Stimulated activated naive CD8-positive, alpha-beta T cell treated with anti-CD3 and anti-CD28 coated beads, Interleukin-15, Interleukin-2, amounts not matched to agents 100 ng/mL and 50 ng/mL, for 24 hours (primary cell): ENCODE measurements around the gene TK2.

Source experiments
- H3K27ac Mint-ChIP-seq: one replicate; pipeline ENCODE4 v1.8.0; 2021; ENCODE audit warnings: mild to moderate bottlenecking, mixed read lengths
- H3K27me3 Mint-ChIP-seq: one replicate; pipeline ENCODE4 v1.8.0; 2021; ENCODE audit warnings: mixed read lengths
- H3K36me3 Mint-ChIP-seq: one replicate; pipeline ENCODE4 v1.8.0; 2021; ENCODE audit warnings: low read depth, mixed read lengths
- H3K4me1 Mint-ChIP-seq: one replicate; pipeline ENCODE4 v1.8.0; 2021; ENCODE audit warnings: low read depth, mixed read lengths
- H3K4me3 Mint-ChIP-seq: one replicate; pipeline ENCODE4 v1.8.0; 2021; ENCODE audit warnings: mild to moderate bottlenecking, mixed read lengths
- H3K9me3 Mint-ChIP-seq: one replicate; pipeline ENCODE4 v1.8.0; 2021; ENCODE audit warnings: mixed read lengths

TK2 gene

DNA sequence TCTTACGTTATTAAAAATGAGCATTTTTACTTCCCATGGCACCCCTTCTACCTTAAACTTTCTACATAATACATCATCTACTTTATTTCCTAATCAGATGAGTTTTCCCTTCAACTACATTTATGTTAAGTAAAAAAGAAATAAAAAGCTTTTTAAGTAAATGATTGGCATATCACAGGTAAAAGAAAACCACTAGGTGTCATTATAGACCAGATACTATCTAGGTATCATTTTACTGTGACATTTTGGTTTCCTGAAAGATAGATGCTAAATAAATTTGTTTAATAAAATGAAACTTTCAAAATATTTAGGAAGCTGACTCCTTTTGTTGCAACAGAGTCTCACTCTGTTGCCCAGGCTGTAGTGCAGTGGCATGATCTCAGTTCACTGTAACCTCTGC is 12.5 kb upstream of the TK2 start:
- Mint-ChIP-seq H3K9me3 (no peaks in the 10 kb centered on the region), H3K27me3 (no peaks in the 10 kb centered on the region), H3K27ac (no peak overlapping the region), H3K36me3 (peaks cover 75% of the 10 kb centered on the region), H3K4me3 (no peak overlapping the region), H3K4me1 (peaks cover 65% of the 10 kb centered on the region)

DNA sequence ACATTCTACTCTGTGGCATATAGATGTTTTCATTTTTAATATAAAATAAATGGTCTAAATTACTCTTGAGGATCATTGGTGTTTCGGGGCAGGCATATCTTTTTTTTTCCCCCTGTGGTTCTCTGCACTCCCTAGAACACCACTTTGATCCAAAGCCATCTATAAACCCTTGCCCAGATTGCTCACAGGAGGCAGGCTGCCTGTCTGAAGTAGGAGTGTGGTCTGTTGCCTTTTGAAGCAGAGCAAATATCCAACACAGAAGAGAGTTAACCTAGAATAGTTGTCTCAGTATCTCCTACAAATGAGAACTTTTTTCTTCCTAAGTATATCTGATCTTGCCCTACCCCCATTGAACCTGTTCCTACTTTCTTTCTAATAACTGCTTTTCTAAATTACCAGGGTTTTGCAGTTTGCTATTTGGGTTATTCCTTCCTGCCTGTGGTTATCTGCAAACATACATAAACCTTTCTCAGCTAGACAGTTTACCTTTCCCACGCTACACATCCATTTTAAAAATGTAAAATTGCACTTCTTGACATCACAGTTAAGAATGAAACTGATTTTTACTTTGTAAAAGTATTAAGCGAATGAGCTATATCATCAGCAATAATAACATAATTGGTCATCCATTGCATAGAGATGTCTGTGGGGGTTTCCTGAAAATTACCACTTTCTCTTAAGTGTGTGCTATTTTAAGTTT is 11.6 kb upstream of the TK2 start:
- H3K4me1 Mint-ChIP-seq = peaks cover 63% of the 10 kb centered on the region
- H3K36me3 Mint-ChIP-seq = peaks cover 72% of the 10 kb centered on the region
- peak overlapping the region; percentile 57 for H3K27ac Mint-ChIP-seq
- no peaks in the 10 kb centered on the region for H3K9me3 Mint-ChIP-seq
- H3K4me3 Mint-ChIP-seq = no peak overlapping the region
- H3K27me3 Mint-ChIP-seq = no peaks in the 10 kb centered on the region

DNA sequence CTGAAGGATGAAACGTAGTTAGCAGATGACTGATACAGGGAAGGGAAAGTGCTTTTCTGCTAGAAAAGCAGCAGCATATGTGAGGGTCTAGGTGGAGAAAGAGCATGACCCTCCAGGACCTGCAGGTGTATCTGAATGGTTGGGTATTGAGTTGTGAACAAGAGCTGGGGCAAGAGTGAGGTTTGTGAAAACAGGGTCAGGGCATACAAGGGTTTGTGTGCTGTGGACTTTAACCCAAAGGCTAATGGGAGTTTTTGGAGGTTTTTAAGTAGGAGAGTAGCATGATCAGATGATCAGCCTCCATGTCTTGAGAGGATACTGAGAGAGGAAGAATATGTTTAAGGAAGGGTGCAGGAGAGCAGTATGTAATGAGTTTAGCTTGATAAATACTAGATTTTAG is 10.2 kb upstream of the TK2 start:
- no peaks in the 10 kb centered on the region for H3K9me3 Mint-ChIP-seq
- no peaks in the 10 kb centered on the region for H3K27me3 Mint-ChIP-seq
- H3K36me3 Mint-ChIP-seq = peaks cover 72% of the 10 kb centered on the region
- peak overlapping the region; percentile 9 for H3K27ac Mint-ChIP-seq
- H3K4me3 Mint-ChIP-seq = no peak overlapping the region
- peaks cover 73% of the 10 kb centered on the region for H3K4me1 Mint-ChIP-seq

DNA sequence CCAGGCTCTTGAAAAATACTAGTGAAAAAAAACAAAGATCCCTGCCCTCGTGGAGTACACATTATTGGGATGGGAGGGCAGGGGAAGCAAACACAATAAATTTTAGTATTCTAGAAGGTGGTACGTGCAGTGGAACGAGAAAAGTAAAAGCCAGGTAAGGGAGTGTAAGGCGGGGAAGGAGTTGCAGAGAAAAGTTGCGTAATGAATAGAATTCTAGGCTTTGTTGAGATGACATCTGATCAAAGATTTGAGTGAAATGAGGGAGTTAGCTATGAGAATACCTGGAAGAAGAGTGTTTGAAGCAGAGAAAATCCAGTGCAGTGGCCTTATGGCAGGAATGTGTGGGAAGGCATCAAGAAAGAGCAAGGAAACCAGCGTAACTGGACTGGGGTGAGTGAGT is 4.6 kb upstream of the TK2 start:
- Mint-ChIP-seq H3K4me1 (peaks cover 74% of the 10 kb centered on the region), H3K27ac (peak overlapping the region; percentile 95), H3K9me3 (no peaks in the 10 kb centered on the region), H3K4me3 (peak overlapping the region; percentile 92), H3K27me3 (no peaks in the 10 kb centered on the region), H3K36me3 (peaks cover 59% of the 10 kb centered on the region)

DNA sequence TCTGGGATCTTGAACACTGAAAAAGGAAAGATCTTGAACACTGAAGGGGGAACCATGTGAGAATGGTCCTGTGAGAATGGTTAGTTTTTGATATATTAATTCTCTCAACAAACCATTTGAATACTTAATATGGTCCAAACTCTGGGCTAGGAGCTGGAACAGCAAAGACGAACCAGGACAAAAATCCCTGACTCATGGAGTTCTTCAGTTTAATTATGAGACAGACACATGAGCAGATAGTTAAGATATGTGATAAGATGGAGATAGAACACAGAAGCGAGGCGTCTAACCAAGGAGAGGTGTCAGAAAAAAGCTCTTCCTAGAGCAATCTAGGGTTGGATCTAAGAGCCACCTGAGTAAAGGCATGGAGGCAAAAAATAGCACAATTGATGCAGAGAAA is 4.1 kb upstream of the TK2 start:
- Mint-ChIP-seq H3K9me3 (no peaks in the 10 kb centered on the region), H3K27me3 (no peaks in the 10 kb centered on the region), H3K36me3 (peaks cover 54% of the 10 kb centered on the region), H3K4me1 (peaks cover 78% of the 10 kb centered on the region), H3K4me3 (peak overlapping the region; percentile 92), H3K27ac (peak overlapping the region; percentile 95)

DNA sequence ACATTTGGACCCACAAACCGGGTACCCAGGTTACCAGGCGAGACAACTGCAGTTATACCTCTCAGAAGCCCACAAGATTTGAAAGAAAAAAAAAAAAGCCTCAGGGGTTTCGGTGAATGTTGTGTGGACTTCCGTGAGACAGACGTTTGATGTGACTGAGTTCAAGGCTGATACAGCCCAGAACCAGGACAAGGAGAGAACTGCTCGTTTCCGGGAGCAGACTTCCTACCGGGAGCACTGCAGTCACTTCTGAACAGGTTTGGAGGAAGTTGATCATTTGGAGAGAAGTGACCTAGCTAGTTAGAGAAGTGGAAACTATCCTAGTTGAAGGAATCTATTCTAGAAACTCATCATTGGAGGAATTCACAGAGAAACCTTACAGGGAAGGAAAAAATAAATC is 3.3 kb upstream of the TK2 start:
- Mint-ChIP-seq H3K27me3 (no peaks in the 10 kb centered on the region), H3K4me3 (peak overlapping the region; percentile 92)

DNA sequence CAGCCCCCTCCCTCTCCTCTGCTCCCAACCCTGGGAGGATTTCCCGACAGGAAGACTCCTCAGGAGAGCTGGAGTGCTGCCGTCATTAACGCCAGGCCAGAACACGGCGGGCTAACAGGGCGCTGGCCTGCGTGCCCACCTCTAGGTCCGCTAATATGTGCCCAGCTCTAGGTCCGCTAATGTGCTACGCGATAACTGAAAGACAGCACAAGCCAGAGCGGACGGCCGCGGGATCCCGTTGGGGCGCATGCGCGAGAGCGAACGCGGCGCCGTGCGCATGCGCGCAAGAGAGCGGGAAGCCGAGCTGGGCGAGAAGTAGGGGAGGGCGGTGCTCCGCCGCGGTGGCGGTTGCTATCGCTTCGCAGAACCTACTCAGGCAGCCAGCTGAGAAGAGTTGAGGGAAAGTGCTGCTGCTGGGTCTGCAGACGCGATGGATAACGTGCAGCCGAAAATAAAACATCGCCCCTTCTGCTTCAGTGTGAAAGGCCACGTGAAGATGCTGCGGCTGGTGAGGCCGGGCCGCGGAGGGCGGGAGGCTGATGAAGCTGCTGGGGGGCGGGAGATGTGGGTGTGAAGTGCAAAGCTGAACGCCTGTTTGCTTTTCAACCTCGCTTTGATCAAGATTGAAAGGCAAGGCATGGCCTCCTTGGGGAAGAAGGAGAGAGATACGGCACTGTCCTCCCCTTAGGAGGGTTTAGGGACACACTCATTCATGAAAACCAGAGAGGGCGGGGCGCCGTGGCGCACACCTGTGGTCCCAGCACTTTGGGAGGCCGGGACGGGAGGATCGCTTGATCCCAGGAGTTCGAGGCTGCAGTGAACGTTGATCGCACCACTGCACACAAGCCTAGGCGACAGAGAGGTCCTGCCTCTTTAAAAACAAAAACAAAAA is 2.6 kb upstream of the TK2 start, which contains the start of gene CKLF:
Gene CKLF, plus strand, starts transcription at position 291 of the 892 bp plus-strand sequence. Its CDS starts 140 bp downstream, at position 431.
- peaks cover 41% of the 10 kb centered on the region for H3K36me3 Mint-ChIP-seq
- H3K27ac Mint-ChIP-seq = peak within 1 kb of the TSS; percentile 95
- peaks cover 84% of the 10 kb centered on the region for H3K4me1 Mint-ChIP-seq
- H3K4me3 Mint-ChIP-seq = peak within 1 kb of the TSS; percentile 92
- no peaks in the 10 kb centered on the region for H3K9me3 Mint-ChIP-seq
- H3K27me3 Mint-ChIP-seq = no peaks in the 10 kb centered on the region

More for the DNA sequence above, 3.3 kb upstream of the TK2 start:
- Mint-ChIP-seq H3K9me3 (no peaks in the 10 kb centered on the region), H3K4me1 (peaks cover 82% of the 10 kb centered on the region), H3K27ac (peak overlapping the region; percentile 95), H3K36me3 (peaks cover 46% of the 10 kb centered on the region)

DNA sequence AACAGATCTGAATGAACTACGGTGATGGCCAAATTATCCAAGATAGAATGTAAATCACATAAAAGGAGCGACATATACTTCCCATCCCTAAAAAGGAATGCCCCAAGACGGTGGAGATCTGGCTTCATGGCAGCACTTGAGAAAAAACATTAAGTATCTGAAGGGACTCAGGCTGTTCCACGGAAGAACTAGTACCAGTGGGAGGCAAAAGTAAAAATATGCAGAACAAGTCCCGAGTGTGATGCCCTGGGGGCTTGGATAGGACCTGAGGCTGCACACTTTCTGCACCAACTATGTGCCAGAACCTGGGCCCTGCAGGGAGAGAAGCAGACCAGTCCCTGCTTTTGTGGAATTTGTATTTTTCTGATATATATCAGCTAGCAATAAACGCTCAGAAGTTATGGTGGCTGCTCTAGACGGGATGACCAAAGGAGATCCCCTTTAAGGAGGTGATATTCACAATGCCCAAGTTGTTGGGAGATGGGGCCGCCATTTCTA is 1.9 kb upstream of the TK2 start:
- Mint-ChIP-seq H3K9me3 (no peaks in the 10 kb centered on the region), H3K4me3 (peak overlapping the region; percentile 92), H3K27ac (peak overlapping the region; percentile 95), H3K36me3 (peaks cover 38% of the 10 kb centered on the region), H3K4me1 (peaks cover 89% of the 10 kb centered on the region), H3K27me3 (no peaks in the 10 kb centered on the region)

DNA sequence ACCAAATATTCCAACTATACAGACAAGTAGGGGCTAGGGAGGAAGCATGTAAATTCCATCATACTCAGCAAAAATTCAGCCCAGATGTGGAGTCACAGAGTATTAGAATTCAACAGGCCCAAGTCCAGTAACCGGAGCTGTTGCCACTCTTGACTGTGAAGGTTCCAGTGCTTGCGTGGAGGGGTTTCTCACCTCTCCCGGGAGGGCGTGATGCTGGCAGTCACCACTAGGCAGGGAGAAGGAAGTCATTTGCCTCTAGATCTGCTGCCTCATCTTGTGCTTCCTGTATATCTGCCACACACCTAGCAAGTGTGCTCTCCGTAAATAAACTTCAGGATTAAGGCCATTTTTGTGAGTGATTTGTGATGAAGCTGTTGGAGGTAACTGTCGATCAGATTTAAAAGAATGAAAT is 1.4 kb upstream of the TK2 start:
- Mint-ChIP-seq H3K27me3 (no peaks in the 10 kb centered on the region), H3K4me3 (peak overlapping the region; percentile 92), H3K9me3 (no peaks in the 10 kb centered on the region), H3K4me1 (peaks cover 90% of the 10 kb centered on the region), H3K36me3 (peaks cover 35% of the 10 kb centered on the region), H3K27ac (peak overlapping the region; percentile 95)

DNA sequence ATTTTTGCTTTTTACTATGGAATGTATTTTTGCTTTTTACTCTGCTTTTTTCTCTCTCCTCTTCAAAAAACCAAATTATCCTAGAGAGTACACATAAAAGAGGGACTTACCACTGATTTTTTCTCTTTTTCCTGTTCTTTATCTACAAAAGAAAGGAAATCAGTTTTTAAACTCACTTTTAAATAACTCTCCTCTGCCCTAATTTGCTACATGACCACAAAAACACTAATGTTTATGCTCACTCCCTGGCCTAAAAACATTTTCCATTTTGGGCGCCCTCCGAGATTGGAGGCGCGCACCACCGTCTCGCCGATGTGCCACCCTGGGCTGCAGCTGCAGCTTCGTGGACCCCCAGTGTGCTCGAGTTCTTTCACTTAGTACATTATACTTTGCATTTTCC is 1.1 kb downstream of the TK2 start:
- Mint-ChIP-seq H3K27ac (peak overlapping the region; percentile 89), H3K4me3 (peak overlapping the region; percentile 65), H3K4me1 (peaks cover 80% of the 10 kb centered on the region), H3K9me3 (no peaks in the 10 kb centered on the region), H3K27me3 (no peaks in the 10 kb centered on the region), H3K36me3 (peaks cover 12% of the 10 kb centered on the region)

DNA sequence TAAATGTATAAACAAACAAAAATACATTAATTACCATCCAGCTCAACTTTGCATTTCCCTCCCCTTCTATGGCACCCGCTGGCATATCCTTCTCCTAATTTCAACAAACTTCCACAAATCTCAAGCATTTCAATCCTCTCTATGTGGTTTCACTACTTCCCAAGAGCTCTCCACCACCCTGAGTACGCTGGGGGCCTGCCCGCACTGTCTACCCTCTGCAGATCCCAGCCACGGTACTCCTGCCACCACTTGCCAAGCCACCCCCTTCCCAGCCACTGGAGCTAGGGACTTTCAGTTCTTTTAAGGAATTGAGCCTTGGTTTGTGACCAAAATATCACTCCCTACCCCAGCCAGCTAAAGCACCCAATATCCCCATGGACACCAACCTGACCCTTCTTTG is 1.9 kb downstream of the TK2 start:
- peaks cover 73% of the 10 kb centered on the region for H3K4me1 Mint-ChIP-seq

DNA sequence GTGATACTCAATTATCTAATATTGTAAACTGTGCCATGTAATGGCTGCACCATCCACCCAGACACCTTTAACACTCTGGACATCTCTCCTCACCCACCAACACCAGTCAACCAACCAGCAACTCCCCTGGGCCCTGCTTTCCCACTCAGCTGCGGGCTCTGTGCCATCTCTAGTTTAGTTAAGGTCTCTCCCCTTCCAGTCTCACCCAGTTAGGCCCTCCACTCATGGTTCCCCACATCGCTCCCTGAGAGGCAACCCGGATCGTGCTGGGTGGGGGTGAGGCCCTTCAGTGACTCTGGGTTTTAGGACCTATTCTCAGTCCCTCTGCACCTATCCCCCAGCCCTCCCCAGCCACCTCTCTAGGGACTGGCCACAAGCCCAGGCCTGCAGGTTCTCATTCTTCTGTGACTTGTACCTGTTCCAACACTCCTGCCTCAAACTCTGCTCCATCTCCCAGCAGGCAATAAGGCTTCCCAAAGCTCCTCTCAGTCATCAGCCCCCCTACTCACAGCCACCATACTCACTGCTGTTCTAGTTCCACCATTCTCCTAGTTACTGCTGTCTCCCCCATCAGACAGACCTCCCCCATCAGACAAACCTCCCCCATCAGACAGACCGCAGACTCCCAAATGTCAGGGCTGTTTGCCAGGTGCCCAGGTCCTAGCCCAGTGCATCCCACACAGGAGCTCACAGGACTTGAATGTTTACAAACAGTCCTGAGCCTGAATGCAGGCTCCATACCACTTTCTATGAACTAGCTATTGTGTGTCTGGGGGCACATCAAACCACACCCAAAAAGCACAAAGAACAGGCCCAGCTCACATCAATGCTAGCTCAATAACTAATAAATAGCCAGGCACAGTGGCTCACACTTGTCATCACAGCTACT is 2.6 kb downstream of the TK2 start:
- Mint-ChIP-seq H3K27me3 (no peaks in the 10 kb centered on the region), H3K27ac (peak overlapping the region; percentile 34), H3K36me3 (peaks cover 2% of the 10 kb centered on the region), H3K4me1 (peaks cover 67% of the 10 kb centered on the region), H3K9me3 (no peaks in the 10 kb centered on the region), H3K4me3 (no peak overlapping the region)

More for the DNA sequence above, 1.9 kb downstream of the TK2 start:
- H3K36me3 Mint-ChIP-seq = peaks cover 4% of the 10 kb centered on the region
- no peak overlapping the region for H3K4me3 Mint-ChIP-seq
- H3K27me3 Mint-ChIP-seq = no peaks in the 10 kb centered on the region
- peak overlapping the region; percentile 89 for H3K27ac Mint-ChIP-seq
- no peaks in the 10 kb centered on the region for H3K9me3 Mint-ChIP-seq

DNA sequence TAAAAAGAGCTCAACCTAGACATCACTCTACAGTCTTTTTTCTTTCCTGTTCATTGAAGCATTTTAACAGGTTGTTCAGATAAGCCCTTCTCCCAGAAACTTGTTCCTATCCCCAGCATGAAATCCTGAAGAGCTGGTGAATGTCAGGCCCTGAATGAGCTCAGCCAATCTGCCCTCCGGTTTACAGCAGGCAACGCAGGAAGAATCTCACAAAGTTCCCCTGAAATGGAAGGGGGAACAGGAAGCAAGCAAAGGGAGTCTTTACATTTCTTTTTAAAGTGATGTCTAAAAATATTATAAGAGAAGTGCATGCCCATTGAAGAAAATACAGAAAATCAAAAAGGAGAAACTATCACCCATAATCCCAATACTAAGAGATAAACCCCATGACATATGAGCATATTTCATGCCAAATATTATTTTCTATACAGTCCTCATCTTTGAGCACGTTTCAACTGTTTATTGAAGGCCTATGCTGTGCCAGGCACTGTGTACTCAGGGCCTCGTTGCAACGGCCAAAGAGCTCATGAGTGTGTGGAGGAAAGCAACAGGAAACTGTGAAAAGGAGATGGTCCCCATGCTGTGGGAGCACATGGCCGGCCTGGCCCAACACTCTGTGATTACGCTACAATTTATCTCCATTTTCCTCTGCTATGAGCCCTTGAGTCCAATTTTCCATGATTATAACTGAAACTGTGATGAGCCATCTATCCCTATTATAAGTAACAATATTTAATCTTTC is 5.7 kb downstream of the TK2 start:
- Mint-ChIP-seq H3K27ac (peak overlapping the region; percentile 73), H3K36me3 (no peaks in the 10 kb centered on the region), H3K4me3 (no peak overlapping the region), H3K4me1 (peaks cover 47% of the 10 kb centered on the region), H3K9me3 (no peaks in the 10 kb centered on the region), H3K27me3 (no peaks in the 10 kb centered on the region)

DNA sequence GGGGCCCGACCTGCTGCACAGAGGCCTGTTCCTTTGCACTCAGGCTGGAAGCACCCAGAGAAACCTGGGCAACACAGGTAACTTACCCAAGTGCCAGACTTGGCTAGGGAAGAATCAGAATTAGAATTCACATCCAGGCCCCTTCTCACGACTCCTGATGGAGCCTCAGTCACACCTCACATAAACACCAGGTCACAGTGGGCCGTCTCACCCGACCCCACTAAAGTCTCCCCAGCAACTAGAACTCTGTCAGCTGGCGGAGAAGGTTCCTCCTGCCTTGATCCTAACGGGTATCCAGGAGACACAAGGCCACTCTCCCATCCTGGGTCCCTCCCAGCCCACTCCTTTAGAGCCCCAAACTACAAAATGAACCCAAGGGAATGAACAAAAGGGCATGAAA is 6.4 kb downstream of the TK2 start:
- Mint-ChIP-seq H3K36me3 (no peaks in the 10 kb centered on the region), H3K4me1 (peaks cover 44% of the 10 kb centered on the region), H3K27ac (peak overlapping the region; percentile 73), H3K9me3 (no peaks in the 10 kb centered on the region), H3K27me3 (no peaks in the 10 kb centered on the region), H3K4me3 (no peak overlapping the region)
